Ishikawa (cell line): ENCODE measurements around the gene ZCCHC14.

Experiments
- CEBPB ChIP-seq: IDR thresholded peaks from 2 replicates; pipeline ENCODE4 v1.6.1; 2012
- CREB1 ChIP-seq: IDR thresholded peaks from 2 replicates; pipeline ENCODE4 v1.6.1; 2012; ENCODE audit warnings: low read depth
- EGR1 ChIP-seq: IDR thresholded peaks from 2 replicates; pipeline ENCODE4 v1.6.1; 2012
- EP300 ChIP-seq: IDR thresholded peaks from 2 replicates; pipeline ENCODE4 v1.6.1; 2012; ENCODE audit warnings: borderline replicate concordance
- FOXM1 ChIP-seq: IDR thresholded peaks from 2 replicates; pipeline ENCODE4 v1.6.1; 2012; ENCODE audit warnings: low read depth, borderline replicate concordance
- NFIC ChIP-seq: IDR thresholded peaks from 2 replicates; pipeline ENCODE4 v1.6.1; 2012
- RAD21 ChIP-seq: IDR thresholded peaks from 2 replicates; pipeline ENCODE4 v1.6.1; 2012; ENCODE audit warnings: low read depth
- TAF1 ChIP-seq: IDR thresholded peaks from 2 replicates; pipeline ENCODE4 v1.6.1; 2012; ENCODE audit warnings: low read depth, mild to moderate bottlenecking
- TCF12 ChIP-seq: IDR thresholded peaks from 2 replicates; pipeline ENCODE4 v1.6.1; 2012; ENCODE audit warnings: low read depth
- TEAD4 ChIP-seq: IDR thresholded peaks from 2 replicates; pipeline ENCODE4 v1.6.1; 2012
- YY1 ChIP-seq: IDR thresholded peaks from 2 replicates; pipeline ENCODE4 v1.6.1; 2012; ENCODE audit warnings: low read depth
- ZBTB7A ChIP-seq: IDR thresholded peaks from 2 replicates; pipeline ENCODE4 v1.6.1; 2012; ENCODE audit warnings: low read depth
- TF ChIP-seq, protein P1 (sequence below): IDR thresholded peaks from 2 replicates; pipeline ENCODE4 v1.6.1; 2012
- TF ChIP-seq, protein P2 (sequence below): IDR thresholded peaks from 2 replicates; pipeline ENCODE4 v1.6.1; 2012; ENCODE audit warnings: low read depth, mild to moderate bottlenecking
- TF ChIP-seq, protein P3 (sequence below): IDR thresholded peaks from 2 replicates; pipeline ENCODE4 v1.6.1; 2012

Gene ZCCHC14

DNA sequence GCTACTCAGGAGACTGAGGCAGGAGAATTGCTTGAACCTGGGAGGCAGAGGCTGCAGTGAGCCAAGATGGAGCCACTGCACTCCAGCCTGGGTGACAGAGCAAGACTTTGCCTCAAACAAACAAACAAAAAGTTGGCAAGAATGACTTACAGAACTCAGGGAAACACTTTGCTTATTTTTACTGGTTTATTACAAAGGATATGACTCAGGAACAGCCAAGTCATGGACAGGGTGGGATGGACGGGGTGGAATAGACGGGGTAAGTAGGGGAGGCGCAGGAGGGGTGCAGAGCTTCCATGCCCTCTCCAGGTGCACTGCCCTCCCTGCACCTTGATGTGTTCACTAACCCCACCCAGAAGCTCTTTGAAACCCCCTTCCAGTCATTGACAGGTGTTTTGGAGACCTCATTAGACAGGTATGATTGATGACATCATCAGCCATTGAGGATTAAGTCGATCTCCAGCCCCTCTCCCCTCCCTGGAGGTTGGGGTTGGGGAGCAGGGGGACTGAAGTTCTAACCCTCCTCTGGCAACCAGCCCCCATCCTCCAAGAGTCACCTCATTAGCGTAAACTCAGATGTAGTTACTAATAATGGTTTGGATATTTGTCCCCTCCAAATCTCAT, 41.3 kb upstream of the ZCCHC14 start:
- TF ChIP-seq CREB1: no peak
- no peak for TF ChIP-seq TCF12
- TF ChIP-seq EGR1: no peak
- TF ChIP-seq, protein P1, sequence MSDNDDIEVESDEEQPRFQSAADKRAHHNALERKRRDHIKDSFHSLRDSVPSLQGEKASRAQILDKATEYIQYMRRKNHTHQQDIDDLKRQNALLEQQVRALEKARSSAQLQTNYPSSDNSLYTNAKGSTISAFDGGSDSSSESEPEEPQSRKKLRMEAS: no peak
- no peak for TF ChIP-seq FOXM1
- TF ChIP-seq NFIC: no peak
- no peak for TF ChIP-seq EP300
- no peak for TF ChIP-seq YY1
- TF ChIP-seq ZBTB7A: no peak
- TF ChIP-seq RAD21: no peak
- no peak for TF ChIP-seq CEBPB
- TF ChIP-seq, protein P2, sequence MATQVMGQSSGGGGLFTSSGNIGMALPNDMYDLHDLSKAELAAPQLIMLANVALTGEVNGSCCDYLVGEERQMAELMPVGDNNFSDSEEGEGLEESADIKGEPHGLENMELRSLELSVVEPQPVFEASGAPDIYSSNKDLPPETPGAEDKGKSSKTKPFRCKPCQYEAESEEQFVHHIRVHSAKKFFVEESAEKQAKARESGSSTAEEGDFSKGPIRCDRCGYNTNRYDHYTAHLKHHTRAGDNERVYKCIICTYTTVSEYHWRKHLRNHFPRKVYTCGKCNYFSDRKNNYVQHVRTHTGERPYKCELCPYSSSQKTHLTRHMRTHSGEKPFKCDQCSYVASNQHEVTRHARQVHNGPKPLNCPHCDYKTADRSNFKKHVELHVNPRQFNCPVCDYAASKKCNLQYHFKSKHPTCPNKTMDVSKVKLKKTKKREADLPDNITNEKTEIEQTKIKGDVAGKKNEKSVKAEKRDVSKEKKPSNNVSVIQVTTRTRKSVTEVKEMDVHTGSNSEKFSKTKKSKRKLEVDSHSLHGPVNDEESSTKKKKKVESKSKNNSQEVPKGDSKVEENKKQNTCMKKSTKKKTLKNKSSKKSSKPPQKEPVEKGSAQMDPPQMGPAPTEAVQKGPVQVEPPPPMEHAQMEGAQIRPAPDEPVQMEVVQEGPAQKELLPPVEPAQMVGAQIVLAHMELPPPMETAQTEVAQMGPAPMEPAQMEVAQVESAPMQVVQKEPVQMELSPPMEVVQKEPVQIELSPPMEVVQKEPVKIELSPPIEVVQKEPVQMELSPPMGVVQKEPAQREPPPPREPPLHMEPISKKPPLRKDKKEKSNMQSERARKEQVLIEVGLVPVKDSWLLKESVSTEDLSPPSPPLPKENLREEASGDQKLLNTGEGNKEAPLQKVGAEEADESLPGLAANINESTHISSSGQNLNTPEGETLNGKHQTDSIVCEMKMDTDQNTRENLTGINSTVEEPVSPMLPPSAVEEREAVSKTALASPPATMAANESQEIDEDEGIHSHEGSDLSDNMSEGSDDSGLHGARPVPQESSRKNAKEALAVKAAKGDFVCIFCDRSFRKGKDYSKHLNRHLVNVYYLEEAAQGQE: no peak
- no peak for TF ChIP-seq TEAD4
- TF ChIP-seq TAF1: no peak
- TF ChIP-seq, protein P3, sequence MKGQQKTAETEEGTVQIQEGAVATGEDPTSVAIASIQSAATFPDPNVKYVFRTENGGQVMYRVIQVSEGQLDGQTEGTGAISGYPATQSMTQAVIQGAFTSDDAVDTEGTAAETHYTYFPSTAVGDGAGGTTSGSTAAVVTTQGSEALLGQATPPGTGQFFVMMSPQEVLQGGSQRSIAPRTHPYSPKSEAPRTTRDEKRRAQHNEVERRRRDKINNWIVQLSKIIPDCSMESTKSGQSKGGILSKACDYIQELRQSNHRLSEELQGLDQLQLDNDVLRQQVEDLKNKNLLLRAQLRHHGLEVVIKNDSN: no peak

DNA sequence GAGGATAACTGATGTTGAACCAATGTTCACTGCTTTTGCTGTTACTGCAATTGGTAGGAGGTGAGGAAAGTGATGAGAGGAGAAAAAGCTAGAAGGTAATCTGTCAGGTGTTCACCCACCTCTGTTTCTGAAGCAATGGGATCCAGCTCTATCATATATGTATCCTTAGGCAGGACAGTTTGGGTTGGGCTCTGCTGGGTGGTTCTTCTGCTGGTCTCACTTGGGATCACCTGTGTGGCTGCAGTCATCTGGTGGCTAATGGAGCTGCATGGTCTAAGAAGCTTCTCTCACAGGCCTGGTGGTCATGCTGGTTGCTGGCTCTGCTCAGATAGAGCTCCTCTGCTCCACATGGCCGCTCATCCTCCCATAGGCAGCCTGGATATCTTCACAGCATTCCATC, 40.2 kb upstream of the ZCCHC14 start:
- no peak for TF ChIP-seq EGR1
- no peak for TF ChIP-seq NFIC
- TF ChIP-seq EP300: no peak
- TF ChIP-seq RAD21: no peak
- TF ChIP-seq, protein P1: no peak
- TF ChIP-seq CEBPB: no peak
- TF ChIP-seq FOXM1: no peak
- TF ChIP-seq, protein P2: no peak

DNA sequence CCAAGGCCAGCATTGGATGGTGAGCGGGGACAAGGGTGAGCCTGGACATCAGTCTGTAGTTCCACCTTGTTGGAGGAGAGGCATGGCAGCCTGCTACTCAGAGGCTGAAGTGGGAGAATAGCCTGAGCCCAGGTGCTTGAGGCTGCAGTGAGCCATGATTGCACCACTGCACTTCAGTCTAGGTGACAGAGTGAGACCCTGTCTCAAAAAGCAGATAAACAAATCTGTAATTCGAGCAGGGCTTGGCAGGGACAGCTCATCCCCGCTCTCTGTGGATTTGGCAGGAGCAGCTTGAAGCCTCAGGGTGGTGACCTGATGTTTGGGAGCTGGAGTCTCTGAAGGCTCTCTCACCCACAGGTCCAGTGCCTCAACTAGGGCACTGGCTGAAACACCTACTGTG, 38.6 kb upstream of the ZCCHC14 start:
- no peak for TF ChIP-seq TEAD4
- TF ChIP-seq, protein P3: no peak
- TF ChIP-seq TCF12: no peak
- TF ChIP-seq, protein P2: no peak
- no peak for TF ChIP-seq CREB1
- no peak for TF ChIP-seq NFIC
- no peak for TF ChIP-seq RAD21
- no peak for TF ChIP-seq EP300
- no peak for TF ChIP-seq TAF1
- no peak for TF ChIP-seq EGR1
- TF ChIP-seq, protein P1: no peak
- no peak for TF ChIP-seq ZBTB7A
- TF ChIP-seq FOXM1: no peak
- no peak for TF ChIP-seq CEBPB
- no peak for TF ChIP-seq YY1
